GM08714 (cell line): ENCODE measurements around the gene ACLY.

Experiments used
- H3K4me3 ChIP-seq: fragments of 200-500 bp; sonication (Bioruptor generic); 2 replicates; pipeline ENCODE4 v1.5.1; 2014; ENCODE audit warnings: mild to moderate bottlenecking, low read length, inconsistent platforms
- ZNF274 ChIP-seq: IDR thresholded peaks from 2 replicates; pipeline ENCODE4 v1.6.1; 2012; ENCODE audit warnings: mild to moderate bottlenecking, low read depth, low read length

Gene ACLY

DNA sequence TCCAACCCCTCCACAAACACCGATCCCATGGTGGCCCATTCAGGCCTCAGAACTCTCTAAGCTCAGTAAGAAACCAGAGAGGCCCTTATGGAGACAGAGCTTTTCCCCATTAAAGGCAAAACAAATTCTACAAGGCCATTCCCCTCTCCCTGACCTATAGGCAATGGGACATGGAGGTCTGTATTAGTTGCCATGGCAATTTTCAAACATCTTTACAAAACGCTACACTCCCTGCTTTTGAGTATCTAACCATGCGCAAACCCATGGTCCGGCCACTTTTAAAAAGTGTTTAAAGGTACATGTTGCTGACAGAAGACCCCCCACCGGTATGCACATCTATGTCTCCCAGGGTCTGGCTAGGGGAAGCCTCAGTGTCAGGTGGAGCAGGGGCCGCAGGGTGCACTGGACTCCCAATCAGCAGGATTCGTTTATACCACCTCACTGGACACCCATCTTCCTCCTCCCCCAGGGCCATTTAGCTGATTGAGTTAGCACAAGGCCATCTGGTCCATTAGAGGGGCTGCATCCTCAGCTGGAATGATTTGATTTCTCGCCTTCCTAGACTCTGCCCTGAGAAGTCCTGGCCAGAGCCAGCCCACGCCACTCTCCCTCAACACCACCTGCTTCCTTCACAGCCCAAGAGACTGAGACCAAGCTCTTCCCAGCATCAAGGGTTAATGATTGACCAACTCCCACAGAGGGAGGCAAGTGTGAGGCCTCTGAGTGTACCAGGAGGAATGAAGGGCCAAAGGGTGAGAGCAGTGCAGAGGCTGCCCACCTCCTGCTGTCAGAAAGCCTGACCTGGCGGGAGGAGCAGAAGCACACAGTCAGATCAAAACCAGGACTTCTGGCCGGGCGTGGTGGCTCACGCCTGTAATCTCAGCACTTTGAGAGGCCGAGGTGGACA, 10.9 kb downstream of the ACLY start:
- no peak overlapping the region for H3K4me3 ChIP-seq
- no peak for TF ChIP-seq ZNF274

- no peak for TF ChIP-seq ZNF274
- H3K4me3 ChIP-seq = no peak overlapping the region
These were observed 11.6 kb downstream of the ACLY start for GRCh38 chr17:41907185-41907556.

GRCh38 chr17:41906465-41907184, 12.1 kb downstream of the ACLY start:
- H3K4me3 ChIP-seq = no peak overlapping the region
- TF ChIP-seq ZNF274 = no peak

DNA sequence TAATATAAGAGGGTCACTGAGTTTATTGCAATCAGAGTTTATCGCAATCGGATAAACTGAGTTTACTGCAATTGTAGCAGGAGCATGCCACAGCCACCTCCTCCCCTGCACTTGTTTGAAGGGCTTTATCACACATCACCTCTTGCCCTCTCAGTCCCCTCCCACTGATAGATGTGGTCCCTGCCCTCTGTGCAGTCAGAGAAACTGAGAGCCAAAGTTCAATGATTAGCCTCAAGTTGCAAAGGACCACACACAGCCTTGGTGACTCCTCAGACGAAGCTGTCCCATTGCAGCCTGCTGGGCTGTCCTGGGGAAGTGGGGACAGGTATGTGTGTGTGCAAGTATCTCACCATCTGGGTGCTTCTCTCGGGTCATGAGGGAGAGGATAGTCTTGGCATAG, 13.6 kb downstream of the ACLY start:
- no peak for TF ChIP-seq ZNF274
- H3K4me3 ChIP-seq = no peak overlapping the region

GRCh38 chr17:41904242-41904841, 14.4 kb downstream of the ACLY start:
- no peak overlapping the region for H3K4me3 ChIP-seq
- TF ChIP-seq ZNF274 = no peak

GRCh38 chr17:41901646-41902045, 17.1 kb downstream of the ACLY start:
- H3K4me3 ChIP-seq = no peak overlapping the region
- TF ChIP-seq ZNF274 = no peak

DNA sequence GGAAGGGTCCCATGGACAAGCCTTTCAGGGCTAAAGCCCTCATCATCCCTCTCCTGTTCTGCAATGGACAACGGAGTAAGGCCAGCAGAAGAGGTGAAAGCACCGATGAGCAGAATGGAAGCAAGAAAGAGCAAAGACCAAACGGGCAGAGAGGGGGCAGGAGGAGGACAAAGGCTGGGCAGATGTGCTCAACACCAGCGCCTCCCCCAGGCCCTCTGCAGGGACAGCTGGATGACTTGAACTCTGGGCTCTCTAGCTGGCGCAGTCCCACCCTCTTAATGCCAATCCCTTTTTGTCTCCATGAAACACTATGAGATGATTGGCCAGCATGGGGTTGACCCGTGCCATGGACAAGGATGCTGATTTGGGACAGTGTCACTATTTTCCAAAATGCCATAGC, 22.0 kb downstream of the ACLY start:
- H3K4me3 ChIP-seq = no peak overlapping the region
- no peak for TF ChIP-seq ZNF274

DNA sequence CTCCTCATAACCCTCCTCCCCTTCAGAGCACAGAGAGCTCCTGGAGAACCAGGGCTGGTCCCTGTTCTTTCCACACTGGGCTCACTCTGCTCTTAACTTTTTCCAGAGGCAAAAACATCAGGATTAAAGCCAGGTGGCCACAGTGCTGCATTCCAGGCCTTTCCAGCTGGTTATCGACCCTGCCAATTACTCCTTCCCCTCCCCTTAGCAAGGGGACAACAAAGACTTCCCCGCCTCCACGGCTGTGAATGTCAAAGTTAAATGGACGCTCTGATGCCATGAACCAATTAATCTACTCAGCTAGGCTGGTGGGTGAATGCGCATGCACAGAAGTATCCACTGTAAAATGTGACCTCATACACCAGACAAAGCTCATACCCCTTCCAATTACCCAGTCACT, 23.1 kb downstream of the ACLY start:
- no peak for TF ChIP-seq ZNF274
- H3K4me3 ChIP-seq = no peak overlapping the region

- no peak for TF ChIP-seq ZNF274
- H3K4me3 ChIP-seq = no peak overlapping the region
These were observed 23.9 kb downstream of the ACLY start for GRCh38 chr17:41894791-41895331.

- H3K4me3 ChIP-seq = no peak overlapping the region
- TF ChIP-seq ZNF274 = no peak
These were observed 25.4 kb downstream of the ACLY start for GRCh38 chr17:41893384-41893783.

GRCh38 chr17:41892021-41892376, 26.8 kb downstream of the ACLY start:
- no peak overlapping the region for H3K4me3 ChIP-seq
- no peak for TF ChIP-seq ZNF274

DNA sequence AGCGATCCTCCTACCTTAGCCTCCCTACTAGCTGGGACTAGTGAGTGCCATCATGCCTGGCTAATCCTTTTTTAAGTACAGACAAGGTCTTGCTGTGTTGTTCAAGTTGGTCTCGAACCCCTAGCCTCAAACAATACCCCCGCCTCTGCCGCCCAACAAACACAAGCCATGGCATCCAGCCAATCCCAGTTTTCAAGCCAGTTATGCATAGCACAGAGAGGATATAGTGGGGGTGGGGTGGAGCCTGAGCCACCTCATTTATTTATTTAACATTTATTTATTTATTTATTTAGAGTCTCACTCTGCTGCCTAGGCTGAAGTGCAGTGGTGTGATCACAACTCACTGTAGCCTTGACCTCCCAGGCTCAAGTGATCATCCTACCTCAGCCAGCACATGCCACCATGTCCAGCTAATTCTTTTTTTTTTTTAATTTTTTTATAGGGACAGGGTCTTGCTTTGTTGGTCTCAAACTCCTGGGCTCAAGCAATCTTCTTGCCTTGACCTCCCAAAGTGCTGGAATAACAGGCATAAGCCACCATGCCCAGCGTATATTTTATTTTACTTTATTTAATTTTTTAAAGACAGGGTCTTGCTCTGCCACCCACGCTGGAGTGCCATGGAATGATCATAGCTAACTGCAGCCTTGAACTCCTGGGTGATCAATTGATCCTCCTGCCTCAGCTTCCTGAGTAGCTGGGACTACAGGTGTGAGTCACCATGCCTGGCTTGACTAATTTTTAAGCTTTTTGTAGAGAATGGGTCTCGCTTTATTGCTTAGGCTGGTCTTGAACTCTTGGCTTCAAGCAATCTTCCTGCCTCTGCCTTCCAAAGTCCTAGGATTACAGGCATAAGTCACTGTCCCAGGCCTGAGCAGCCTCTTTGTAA, 27.4 kb downstream of the ACLY start:
- H3K4me3 ChIP-seq = no peak overlapping the region
- no peak for TF ChIP-seq ZNF274

DNA sequence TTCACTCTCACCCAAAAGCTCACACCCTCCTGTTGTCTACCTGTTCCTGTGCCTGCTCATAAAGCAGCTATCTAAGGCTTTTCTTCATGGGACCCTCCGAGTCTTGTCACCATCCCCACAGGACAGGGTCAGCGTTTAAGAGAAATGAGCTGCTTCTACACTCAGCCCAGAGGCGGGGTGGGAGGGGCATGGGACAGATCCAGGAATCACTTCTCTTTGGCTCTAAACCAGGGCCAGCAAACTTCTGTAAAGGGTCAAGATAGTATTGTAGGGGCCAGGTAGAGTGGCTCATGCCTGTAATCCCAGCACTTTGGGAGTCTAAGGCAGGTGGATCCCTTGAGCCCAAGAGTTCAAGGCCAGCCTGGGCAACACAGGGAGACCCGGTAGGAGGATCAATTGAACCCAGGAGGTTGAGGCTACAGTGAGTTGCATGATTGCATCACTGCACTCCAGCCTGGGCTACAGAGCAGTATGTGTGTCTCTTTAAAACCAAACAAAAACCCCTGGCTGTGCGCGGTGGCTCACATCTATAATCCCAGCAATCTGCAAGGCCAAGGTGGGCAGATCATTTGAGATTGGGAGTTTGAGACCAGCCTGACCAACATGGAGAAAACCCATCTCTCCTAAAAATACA, 30.3 kb downstream of the ACLY start:
- H3K4me3 ChIP-seq = no peak overlapping the region
- no peak for TF ChIP-seq ZNF274

GRCh38 chr17:41885733-41886132, 33.0 kb downstream of the ACLY start:
- H3K4me3 ChIP-seq = no peak overlapping the region
- TF ChIP-seq ZNF274 = no peak
